Nucleus accumbens (tissue), 56 donors: Measurements from ENCODE around the gene MICAL3.

Experiments
- DNase-seq, 56 donors: peaks; one replicate each; lab custom pipeline; 2025; lab: John Stamatoyannopoulos, UW

Gene MICAL3

DNA sequence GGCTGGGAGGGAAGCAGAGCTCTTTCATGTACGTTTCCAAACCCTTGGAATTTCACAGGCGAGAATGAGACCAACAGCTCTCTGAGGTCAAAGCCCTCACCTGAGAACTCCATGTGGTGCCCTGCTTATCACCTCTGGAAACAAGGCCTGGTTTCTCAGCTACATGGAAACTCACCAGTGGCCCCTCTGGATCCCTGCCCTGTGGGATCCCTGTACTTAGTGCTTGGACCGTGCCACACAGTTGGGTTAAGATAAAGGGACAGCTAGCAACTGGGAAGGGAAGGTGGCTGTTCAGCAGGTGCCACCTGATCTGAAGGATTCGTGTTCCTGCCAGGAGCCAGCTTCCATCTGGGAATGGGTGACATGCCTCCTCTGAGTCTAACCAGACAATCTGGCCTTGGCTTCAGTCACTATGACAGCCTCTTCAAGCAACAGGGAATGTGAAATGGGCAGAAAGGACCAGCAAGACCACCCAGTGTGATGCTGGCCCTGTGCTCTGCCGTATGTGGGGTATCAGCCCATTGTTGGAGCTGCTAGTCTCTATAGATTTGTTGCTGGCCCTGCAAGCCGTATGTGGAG lies 195.8 kb downstream of the MICAL3 start:
- no peak for DNase-seq

DNA sequence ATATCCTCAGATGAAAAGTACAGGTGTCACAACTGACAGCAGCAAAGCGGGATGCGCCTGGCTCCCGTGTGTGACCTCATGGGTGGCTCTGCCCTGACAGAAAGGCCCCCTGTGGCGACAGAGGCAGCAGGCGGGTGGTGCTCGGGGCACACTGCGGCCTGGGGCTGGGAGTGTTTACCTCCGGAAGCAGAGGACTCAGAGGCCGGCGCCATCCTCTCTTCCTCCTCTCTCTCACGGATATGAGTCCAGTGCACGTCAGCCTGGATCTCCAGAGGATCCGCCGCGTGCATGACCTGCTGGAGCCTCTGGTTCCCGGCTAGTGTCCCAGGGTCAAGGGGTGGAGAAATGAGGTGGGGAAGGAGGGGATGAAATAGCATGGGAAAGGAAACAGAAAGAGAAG lies 196.9 kb downstream of the MICAL3 start:
- no peak for DNase-seq

DNA sequence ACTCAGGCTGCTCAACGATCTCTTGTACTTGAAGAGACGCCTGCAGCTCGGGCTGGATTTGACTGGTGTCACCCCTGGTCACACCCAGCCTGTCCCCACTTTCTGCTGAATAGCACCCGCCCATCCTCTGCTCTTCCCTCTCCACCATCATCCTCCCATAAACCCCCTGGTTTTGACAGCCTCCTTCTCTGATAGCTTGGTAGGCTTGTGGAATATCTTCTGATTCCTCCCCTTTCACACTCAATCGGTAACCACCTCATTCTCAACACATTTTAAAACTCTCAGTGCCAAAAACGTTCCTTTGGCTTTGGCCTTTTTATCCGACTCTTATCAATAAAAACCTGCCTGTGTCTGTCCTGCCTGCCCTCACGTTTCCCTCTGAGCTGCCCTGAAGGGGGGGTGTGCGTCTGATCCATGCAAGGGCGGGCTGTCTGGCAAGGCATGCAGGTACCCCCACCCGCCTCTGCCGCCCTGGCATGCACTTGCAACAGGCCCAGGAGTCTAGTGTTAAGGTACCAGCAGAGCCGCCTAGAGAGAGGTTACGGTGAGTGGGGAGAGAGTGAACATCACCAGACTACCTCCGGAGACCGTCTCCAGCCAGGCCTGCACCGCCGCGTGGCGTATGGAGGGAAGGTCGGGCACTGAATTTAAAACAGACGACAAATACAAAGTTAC lies 198.3 kb downstream of the MICAL3 start:
- no peak for DNase-seq

DNA sequence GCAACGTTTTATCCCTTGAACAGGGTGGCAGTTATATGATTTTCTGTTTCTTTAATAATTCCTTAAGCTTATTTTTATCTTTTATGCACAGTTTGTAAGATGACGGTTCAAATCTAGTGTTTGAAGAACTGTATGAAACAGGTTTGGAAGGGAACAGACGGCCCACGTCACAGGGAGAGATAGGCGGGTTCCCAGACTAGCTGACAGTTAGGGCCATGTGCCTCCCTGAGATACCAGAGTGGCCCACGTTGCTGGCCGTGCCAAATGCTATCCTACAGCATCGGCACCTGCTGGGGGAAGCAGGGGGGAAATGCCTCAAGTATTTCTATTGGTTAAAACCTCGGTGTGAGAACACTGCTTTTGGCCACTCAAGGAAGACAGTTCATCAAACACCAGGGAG lies 199.9 kb downstream of the MICAL3 start:
- no peak for DNase-seq

DNA sequence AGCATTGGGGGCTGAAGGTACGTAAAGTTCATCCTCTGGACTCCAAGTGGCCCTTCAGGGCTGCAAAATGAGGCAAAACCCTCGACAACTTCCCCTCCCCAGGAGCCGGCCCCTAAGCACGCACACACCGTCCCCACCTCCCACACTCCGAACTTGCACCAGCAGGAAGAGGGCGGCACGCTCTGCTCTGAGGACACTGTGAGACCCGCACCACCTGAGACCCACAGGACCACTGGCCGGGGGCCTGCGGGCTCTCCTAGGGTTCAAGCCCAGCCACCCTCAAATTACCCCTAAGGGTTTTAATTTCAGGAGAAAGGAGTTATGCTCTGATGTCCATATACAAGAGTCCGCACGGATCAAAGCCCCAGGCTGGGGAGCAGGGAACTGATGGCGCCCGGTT lies 200.4 kb downstream of the MICAL3 start:
- no peak for DNase-seq

DNA sequence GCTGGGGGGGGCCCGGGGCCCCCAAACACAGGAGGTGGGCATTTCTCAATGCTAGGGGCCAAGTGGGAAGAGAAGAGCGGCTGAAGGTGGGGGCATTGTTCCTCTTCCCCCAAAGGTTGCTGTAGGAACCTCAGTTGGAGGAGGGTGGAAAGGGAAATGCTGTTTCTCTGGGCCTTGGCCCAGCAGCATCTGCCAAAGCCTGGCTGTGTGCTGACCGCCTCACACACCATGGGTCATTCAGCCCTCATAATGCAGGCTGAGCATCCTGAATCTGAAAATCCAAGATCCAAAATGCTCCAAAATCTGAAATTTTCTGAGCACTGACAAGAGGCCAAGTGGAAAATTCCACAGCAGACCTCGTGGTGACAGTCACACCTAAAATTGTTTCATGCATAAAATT lies 201.1 kb downstream of the MICAL3 start:
- peak in 1 of 56 donors; percentile 7 for DNase-seq

DNA sequence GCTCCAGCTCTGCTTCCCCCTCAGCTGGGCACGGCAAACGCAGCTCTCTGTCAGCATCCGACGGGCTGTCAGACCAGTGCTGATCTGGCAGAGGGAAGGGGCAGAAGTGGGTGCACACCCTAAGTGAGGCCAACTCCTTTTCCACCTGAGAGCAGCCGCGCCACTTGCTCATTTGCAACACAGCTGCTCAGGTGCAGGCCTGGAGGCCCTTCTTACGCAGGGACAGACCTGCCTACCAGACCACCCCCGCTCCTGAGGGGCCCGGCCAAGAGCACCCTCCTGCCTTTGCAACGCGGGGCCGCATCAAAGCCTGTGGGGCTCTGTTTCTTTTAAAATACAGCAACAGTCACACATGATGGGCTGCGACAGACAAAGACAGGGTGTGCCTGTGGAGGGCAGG lies 202.3 kb downstream of the MICAL3 start:
- no peak for DNase-seq

DNA sequence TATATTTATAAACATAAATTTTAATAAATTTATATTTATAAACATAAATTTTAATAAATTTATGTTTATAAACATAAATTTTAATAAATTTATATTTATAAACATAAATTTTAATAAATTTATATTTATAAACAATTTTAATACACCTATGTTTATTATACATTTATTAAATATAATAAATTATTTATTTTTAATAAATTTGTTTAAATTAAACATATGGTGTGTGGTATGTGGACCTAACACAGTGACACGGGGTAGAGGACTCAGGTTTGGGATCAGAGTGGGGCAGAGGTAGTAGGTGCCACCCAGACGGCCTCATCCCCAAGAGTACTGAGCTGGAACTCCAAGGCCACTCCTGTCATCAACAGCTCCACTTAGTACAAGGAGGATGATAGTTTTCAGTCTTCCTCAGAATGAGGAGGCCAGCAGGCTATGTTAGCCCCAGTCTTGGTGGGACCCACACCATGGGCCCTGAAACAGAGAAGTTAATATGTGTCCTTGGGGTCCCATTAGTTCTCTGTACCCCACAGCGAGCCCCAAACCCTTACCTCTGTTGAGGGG lies 203.4 kb downstream of the MICAL3 start:
- no peak for DNase-seq

DNA sequence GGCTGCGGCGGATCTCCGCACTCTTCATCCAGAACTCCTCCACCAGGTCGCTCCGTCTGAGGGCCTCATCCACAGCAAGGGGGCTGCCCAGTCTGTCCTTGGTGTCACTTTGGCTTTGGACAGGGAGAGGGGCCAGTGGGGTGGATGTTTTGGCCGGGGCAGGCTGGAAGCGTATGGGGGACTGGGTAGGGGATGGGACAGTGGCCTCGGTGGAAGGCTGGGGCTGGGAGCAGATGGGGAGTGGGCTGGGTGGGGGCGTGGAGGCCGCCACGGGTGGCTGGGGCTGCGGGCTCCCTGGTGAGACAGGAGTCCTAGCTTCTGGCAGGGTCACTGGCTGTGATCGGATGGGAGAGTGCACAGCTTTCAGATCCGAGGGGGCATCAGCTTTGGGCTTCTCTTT lies 205.7 kb downstream of the MICAL3 start:
- no peak for DNase-seq

DNA sequence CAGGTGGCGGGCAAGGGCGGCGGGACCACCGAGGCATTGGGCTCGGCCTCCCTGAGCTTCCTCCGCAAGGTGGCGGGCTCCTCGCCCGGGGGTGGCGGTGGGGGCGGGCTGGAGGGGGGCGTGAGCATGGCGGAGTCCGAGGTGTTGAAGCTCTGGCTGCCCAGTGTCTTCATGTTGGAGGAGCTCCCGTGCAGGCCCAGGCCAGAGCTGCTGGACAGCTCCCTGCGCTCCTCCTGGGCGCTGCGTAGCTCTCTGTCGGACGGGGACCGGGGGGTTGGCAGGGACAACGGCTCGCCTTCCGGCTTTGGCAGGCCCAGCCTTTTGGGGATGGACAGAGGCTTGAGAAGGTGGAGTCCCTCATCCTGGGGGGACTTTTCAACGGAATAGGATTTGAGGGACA lies 206.2 kb downstream of the MICAL3 start:
- DNase-seq: no peak

DNA sequence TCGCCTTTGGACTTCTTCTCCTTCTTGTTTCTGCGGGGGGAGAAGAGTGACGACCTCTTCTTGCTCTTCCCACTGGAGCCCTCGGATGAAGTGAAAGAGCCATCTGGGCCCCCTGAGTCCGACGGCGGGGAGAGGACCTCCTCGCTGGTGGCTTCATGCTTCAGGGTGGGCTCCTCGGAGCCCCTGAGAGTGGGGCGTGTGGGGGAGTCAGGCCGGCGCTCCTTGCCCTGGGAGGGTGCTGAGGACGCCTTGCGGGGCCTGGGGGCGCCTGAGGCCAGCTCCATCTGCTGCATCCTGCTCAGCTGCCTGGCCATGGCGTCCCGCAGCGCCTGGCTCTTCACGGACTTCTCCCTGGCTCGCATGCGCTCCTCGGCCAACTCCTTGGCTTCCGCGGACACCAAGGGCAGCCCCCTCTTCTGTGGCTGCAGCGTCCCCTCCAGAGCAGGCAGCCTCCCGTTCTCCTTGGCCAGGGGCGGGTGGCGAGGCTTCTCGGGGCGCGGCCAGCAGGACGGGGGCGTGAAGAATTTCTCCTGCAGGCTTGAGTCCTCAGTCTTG lies 206.8 kb downstream of the MICAL3 start:
- DNase-seq: no peak

DNA sequence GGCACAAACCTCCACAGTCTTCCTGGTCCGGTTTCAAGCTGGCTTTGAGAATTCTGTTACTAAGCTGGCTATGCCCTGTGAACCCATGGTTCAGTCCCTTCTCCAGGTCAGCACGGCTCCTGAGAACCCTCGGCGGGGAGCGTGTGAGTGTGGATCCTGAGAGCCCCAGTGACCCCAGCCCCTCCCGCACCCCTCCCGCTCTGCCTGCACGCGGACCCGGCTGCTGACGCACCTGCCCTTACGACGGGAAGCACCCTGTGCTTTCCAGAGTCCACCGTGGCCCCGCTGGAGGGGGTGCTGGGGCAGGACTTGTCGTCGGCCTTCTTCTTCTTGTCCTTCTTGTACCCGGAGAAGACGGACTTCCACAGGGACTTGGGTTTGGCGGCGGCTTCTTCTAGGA lies 207.3 kb downstream of the MICAL3 start:
- DNase-seq: no peak

DNA sequence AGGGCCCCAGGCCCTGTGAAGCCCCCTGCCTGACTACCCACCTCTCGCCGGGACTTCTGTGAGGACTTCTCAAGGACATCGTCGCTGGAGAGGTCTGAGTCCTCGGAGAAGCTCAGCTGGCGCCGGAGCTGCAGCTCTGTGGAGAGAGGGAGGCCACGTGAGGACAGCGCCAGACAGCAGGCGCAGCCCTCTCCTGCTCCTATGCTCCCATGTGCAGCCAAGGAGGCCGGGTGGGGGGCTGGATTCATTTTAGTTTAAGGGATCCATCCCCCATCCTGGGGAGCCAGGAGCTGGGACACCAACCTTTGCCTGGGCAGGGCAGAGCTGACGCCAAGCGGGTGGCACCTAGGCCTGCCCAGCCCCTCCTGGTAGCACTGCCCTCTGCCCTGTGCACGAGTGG lies 207.7 kb downstream of the MICAL3 start:
- DNase-seq: no peak

DNA sequence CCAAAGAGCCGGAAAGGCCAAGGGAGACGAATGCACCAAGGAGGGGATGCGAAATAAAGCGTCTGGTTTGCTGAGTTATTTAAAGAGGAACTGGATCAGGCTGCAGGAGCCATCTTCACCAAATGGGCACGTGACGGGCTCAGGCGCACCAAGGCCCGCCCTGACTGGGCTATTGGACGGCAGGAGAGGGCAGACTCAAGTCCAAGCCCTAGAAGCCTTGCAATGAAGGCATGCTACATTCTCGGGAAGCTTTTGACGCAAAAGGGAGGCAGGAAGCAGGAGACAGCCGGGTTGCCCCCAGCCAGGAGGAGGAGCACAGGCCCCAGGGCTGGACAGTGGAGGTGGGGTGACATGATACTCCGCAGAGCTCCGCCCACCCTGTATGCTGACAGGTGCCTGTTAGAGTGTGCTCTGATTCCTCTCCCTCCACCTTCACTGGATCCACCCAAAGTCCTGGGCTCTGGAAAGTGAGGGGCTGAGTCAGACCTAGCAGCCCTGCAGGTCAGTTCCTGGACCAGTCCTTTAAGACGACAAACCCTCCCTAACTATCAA lies 208.6 kb downstream of the MICAL3 start:
- DNase-seq: no peak

DNA sequence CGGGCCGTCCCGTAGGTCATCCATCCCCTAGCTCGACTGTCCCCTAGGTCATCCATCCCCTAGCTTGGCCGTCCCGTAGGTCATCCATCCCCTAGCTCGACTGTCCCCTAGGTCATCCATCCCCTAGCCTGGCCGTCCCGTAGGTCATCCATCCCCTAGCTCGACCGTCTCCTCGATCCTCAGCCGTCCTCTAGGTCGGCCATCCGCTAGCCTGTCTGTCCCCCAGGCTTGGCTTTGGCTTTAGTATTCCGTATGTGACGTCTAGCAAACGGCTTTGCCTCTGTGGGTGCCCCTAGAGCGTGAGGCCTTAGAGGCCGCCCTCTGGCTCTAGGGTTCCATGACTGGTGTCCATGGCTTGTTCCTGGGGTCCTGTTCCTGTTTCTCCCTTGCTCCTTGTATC lies 209.5 kb downstream of the MICAL3 start:
- DNase-seq: no peak

DNA sequence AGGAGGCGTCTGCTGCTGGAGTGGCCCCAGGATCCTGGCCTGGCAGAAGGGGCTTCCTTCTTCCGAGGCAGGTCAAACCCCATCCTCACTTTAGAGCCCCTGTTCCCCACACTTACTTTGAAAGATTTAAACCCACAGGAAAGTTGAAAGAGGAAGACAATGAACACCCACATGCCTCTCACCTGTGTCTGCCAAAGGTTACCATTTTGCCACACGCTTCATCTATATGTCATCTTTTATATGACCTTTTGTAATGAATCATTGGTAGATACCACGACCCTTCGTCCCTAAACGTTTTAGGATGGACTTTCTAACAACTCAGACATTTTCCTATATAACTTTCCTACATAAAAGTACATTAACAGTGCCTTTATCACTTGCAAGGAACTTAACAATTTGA lies 210.3 kb downstream of the MICAL3 start:
- no peak for DNase-seq

DNA sequence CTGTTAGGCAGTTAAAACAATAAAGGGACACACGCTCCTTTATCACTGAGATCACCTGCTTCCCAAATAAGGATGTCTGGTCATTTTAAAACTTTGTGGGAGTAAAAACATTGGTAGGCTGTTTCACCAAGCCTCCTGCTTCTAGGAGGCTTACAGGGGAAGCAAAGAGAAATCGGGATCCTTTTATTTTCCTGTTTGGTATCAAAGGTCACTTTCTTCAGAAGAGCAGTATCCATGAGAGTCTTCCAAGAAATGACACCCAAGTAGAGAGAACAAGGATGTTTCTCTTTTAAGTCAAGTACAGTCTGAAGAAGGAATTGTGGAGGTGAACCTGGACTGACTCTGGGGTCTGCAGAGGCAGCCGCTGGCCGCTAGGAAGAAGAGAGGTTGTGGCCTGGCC lies 213.2 kb downstream of the MICAL3 start:
- no peak for DNase-seq

DNA sequence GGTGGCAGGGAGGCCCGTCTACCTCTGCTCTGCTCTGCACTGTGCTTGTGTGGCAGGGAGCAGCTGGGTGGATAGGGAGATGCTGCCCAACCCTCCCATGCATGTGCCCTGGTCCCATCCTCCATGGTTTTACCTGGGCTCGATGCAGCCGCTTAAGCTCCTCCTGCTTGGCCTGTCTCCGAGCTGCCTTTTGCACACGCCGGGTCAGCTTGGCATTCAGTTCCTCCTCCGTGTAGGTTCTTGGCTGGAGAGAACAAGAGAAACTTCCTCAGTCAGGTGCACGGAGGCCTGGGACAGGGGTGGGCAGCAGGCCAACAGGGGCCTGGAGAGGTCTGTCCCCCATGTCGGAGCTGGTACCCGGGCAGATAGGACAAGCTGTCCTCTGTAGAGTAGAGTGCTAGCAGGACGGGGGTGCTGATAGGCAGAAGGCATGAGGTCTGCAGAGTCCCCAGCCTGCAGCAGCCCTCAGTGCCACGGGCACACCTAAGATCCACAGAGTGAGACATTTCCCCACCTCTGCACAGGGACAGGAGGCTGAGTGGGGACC lies 213.7 kb downstream of the MICAL3 start:
- no peak for DNase-seq

DNA sequence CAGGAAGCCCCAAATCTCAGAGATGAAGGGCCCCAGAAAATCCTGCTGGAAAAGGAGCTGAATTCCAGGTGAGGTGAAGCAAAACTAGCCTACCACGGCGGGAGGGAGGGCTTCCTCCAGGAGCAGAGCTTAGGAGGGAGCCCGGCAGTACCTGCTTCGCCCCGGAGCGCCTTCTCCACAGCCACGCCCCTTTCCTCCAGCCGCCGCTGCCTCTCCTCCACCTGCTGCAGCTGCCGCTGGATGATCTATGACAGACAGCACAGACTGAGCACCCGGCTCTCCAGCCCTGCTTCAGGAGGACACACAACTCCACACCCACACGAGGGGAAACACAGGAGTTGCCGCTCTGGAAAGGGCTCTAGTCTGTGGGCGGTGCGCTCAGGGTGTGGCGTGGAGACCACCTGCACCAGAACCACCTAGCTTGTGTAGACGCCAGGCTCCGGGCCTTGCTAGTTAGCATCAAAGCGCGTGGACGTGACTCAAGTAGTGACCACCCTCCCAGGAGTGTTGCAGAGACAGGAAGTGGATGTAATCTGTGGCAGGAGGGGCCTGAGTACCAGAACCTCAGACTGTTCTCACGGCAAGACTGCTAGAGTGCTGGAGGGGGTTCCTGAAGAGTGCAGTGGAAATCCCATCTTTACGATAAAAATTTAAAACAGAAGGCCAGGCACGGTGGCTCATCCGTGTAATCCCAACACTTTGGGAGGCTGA lies 215.5 kb downstream of the MICAL3 start:
- no peak for DNase-seq

DNA sequence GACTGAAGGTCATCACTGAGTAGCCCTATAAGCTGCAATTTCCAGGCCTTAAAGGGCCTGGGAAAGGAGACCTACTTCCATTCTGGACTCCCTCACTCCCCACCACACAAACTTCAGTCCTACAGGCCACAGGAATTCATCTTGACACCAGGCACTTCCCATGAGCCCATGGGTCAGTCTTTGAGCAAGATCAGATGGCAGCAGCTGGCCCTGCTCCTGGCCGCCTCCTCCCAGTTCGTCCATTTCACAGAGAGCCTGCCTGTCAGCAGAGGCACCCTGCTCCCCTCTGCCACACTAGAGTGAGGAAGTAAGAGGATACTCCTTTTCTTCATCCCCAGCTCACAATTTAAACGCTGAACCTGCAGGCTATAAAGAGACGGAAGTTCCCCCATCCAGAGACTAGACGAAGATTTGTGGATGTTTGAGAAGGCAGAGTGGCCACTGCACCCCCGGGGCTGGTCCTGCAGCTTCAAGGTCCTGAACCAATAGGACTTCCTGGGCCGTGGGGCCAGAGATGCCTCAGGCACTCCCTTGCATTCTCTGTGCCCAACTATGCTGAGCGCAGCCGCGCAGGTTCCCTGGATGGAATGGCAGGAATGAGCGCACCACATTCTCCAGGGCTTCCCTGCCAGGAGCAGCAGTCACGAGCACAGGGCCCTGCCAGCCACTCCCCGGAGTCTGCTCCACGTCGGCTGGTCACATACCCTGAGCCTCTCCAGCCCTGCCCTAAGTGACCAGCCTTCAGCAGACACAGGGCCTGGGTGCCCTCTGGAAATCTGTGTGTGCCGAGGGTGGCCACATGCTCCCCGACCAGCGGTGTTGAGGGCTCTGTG lies 216.6 kb downstream of the MICAL3 start:
- DNase-seq: no peak
